ENCODE results near the gene RALGPS1. TPM values are rescaled to one million over a fixed set of nuclear protein-coding genes. Genes with fewer than 3 reads are reported as not detected.

The RALGPS1 gene
- total RNA-seq, 2 experiments from 2014 or later, result 1.9 to 2.2 TPM

DNA sequence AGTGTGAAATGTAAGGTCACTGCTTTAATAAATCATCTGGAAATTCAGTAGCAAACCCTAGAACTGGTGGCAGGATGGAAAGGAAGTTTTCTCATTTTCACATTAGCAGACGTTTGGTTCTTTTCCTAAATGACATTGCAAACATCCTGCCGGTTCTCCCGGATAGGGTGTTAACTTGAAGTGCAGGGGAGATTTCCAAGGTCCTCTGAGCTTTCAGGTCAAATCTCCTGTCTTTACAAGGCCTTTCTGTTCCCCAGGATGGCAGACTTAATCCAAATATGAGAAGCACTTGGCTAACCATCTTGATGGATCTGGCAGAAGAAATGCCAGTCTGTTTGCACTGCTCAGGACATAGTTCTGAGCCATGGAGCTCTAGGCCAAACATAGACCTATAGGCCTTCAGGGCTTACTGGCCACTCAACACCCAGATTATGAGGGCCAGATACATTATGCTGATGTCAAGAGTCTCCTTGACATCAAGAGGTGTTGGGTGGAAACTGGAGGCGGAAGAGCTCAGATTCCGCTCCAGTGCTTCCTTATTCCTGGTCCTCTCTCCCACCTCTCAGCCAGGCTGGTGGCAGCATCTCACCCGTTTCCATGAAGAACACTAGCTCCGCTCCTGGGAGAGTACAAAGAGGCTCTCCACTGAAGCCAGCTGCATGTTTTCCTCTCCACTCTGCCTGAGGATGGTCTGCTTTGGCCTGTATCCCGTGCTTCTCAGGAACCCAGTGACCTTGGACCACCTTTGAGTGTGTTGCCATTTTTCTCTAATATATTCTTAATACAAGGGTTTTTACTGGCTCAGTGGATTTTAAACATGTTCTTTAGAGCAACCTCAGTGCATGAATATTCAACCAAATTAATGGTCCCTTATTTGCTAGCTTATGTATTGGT, 61.0 kb downstream of the RALGPS1 start:
- intact Hi-C loops (cut with micrococcal nuclease), result no loop called here
- TF ChIP-seq, protein P1, sequence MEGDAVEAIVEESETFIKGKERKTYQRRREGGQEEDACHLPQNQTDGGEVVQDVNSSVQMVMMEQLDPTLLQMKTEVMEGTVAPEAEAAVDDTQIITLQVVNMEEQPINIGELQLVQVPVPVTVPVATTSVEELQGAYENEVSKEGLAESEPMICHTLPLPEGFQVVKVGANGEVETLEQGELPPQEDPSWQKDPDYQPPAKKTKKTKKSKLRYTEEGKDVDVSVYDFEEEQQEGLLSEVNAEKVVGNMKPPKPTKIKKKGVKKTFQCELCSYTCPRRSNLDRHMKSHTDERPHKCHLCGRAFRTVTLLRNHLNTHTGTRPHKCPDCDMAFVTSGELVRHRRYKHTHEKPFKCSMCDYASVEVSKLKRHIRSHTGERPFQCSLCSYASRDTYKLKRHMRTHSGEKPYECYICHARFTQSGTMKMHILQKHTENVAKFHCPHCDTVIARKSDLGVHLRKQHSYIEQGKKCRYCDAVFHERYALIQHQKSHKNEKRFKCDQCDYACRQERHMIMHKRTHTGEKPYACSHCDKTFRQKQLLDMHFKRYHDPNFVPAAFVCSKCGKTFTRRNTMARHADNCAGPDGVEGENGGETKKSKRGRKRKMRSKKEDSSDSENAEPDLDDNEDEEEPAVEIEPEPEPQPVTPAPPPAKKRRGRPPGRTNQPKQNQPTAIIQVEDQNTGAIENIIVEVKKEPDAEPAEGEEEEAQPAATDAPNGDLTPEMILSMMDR (IDR thresholded peaks at IDR 0.05), result no peak
- ChIA-PET CTCF (interaction anchor here (1.5 kb wide), 1 partner anchor 10 kb away, joined by 3 read pairs; no protein-coding TSS in a partner anchor), POLR2A (interaction anchor here (0.6 to 1.4 kb wide), 2 partner anchors 11 to 30 kb away, joined by 3 to 4 read pairs; no protein-coding TSS in a partner anchor)
- Mint-ChIP-seq H3K27ac (no peak overlapping the region), H3K36me3 (ENCODE audit: low read depth) (no peaks in the 10 kb centered on the region), H3K9me3 (no peaks in the 10 kb centered on the region), H3K27me3 (peaks cover 23% of the 10 kb centered on the region), H3K4me3 (no peak overlapping the region), H3K4me1 (ENCODE audit: low read depth) (no peaks in the 10 kb centered on the region)
- no peak for DNase-seq
- ATAC-seq, result no peak

DNA sequence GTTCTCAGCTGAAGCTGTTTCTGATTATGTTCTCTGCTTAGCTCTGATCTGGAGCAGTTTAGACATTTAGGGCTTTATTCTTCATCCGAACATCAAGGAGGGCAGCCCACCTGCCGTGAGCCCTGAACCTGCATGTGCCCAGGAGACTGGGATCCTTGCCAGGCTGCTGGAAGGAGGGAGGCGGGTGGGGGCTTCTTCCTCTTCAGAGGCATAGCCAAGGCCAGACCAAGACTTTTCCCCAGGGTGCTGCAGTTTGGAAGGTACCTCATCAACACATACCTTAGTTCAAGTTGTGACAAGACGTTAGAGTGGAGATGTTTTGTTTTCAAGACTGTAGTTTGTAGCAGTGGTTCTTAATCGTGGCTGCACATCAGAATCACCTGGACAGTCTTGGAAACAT, 64.9 kb downstream of the RALGPS1 start:
- TF ChIP-seq, protein P1 (IDR thresholded peaks at IDR 0.05), result no peak
- Mint-ChIP-seq H3K4me3 (no peak overlapping the region), H3K9me3 (peaks cover 5% of the 10 kb centered on the region), H3K27ac (no peak overlapping the region), H3K4me1 (ENCODE audit: low read depth) (peaks cover 8% of the 10 kb centered on the region), H3K36me3 (ENCODE audit: low read depth) (peaks cover 5% of the 10 kb centered on the region), H3K27me3 (peaks cover 43% of the 10 kb centered on the region)
- intact Hi-C loops (cut with micrococcal nuclease), result no loop called here
- ChIA-PET CTCF (interaction anchor here (1.1 kb wide), 1 partner anchor 39 kb away, joined by 3 read pairs; no protein-coding TSS in a partner anchor), POLR2A (no interaction called here)
- DNase-seq (no peak), ATAC-seq (no peak)

DNA sequence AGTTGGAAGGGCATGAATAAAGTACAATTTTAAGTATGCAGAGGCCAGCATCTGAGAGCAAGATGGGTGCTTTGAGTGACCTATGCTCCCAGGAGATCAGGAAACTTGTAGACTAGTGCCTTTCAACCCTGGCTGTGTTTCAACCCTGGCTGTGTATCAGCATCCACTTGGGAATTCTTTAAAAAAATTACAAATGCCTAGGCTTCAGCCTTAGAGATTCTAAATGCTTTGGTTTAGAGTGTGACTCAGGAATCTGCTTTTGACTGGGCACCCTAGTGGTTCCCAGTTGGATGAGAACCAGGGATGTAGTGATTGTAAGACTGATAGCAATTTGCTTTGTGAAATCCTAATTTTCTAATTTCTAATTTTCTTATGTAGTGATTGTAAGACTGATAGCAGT, 65.6 kb downstream of the RALGPS1 start:
- POLR2A ChIA-PET, result no interaction called here
- Mint-ChIP-seq H3K27ac (no peak overlapping the region), H3K27me3 (peaks cover 48% of the 10 kb centered on the region), H3K4me3 (no peak overlapping the region), H3K9me3 (peaks cover 5% of the 10 kb centered on the region), H3K4me1 (ENCODE audit: low read depth) (peaks cover 15% of the 10 kb centered on the region), H3K36me3 (ENCODE audit: low read depth) (peaks cover 5% of the 10 kb centered on the region)
- DNase-seq (no peak), ATAC-seq (no peak)
- CTCF ChIA-PET, result interaction anchor here (0.8 kb wide), 1 partner anchor 218 kb away, joined by 5 read pairs; no protein-coding TSS in a partner anchor
- TF ChIP-seq, protein P1 (IDR thresholded peaks at IDR 0.05), result no peak
- intact Hi-C loops (cut with micrococcal nuclease), result no loop called here

DNA sequence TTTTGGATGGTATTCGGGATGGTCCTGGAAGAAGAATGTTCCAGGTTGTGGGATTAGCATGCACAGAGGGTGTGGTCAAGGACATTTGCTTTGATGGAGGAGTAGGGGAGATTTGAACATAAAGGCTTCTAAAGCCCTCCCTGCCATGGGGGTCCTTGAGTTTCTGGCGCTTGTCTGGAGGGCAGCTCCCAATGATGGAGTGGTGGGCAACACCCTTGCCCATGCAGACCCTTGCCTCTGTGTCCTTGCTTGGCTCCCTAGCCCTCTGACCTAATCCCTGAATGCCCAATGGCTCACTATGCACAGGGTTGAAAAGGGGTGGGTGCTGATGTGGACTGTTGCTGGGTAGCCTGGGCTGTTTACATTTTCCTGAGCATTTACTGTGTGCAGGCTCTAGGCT, 66.6 kb downstream of the RALGPS1 start:
- Mint-ChIP-seq H3K27me3 (peaks cover 48% of the 10 kb centered on the region), H3K9me3 (peaks cover 5% of the 10 kb centered on the region), H3K27ac (no peak overlapping the region), H3K4me1 (ENCODE audit: low read depth) (peaks cover 22% of the 10 kb centered on the region), H3K36me3 (ENCODE audit: low read depth) (peaks cover 5% of the 10 kb centered on the region), H3K4me3 (no peak overlapping the region)
- intact Hi-C loops (cut with micrococcal nuclease), result no loop called here
- no peak for ATAC-seq
- TF ChIP-seq, protein P1 (IDR thresholded peaks at IDR 0.05), result no peak
- ChIA-PET POLR2A (interaction anchor here (1.1 kb wide), 1 partner anchor 34 kb away, joined by 3 read pairs; no protein-coding TSS in a partner anchor), CTCF (interaction anchor here (0.8 kb wide), 1 partner anchor 217 kb away, joined by 5 read pairs; no protein-coding TSS in a partner anchor)
- no peak for DNase-seq
